GM21367 (cell line): Measurements from ENCODE around the gene GTF3C5.
A peak's percentile ranks its signal among the peaks of the same experiment; 100 is the strongest.
"Not testable (repeated sequence)": the region's sequence is repeated elsewhere in the genome, so short reads cannot be mapped to it uniquely, and the experiment has no call there.

Experiments used
- ATAC-seq: cut with Tn5 transposase; IDR thresholded peaks from one replicate; pipeline ENCODE4 v1.9.1; 2021; ENCODE audit not compliant: unreplicated experiment

The GTF3C5 gene

GRCh38 chr9:133030317-133031129 is at the start of gene GTF3C5:
TSS of gene GTF3C5 (plus strand) at chr9:133030997. CDS start at chr9:133031012, 15 bp downstream.
- ATAC-seq = peak; percentile 90

- no peak for ATAC-seq
These were observed 48.3 kb upstream of the GTF3C5 start for GRCh38 chr9:132982458-132982857.

GRCh38 chr9:132983491-132984201 is 47.2 kb upstream of the GTF3C5 start:
- ATAC-seq = no peak

GRCh38 chr9:132984202-132985070 is 46.4 kb upstream of the GTF3C5 start:
- no peak for ATAC-seq

- no peak for ATAC-seq
These were observed 45.8 kb upstream of the GTF3C5 start for GRCh38 chr9:132985071-132985350.

GRCh38 chr9:132985489-132985888 is 45.3 kb upstream of the GTF3C5 start:
- ATAC-seq = no peak

GRCh38 chr9:132986114-132986513 is 44.7 kb upstream of the GTF3C5 start:
- no peak for ATAC-seq

- no peak for ATAC-seq
These were observed 43.9 kb upstream of the GTF3C5 start for GRCh38 chr9:132986640-132987620.

- no peak for ATAC-seq
These were observed 42.4 kb upstream of the GTF3C5 start for GRCh38 chr9:132988244-132989013.

GRCh38 chr9:132989014-132989310 is 41.8 kb upstream of the GTF3C5 start:
- ATAC-seq = no peak

GRCh38 chr9:132989414-132989996 is 41.3 kb upstream of the GTF3C5 start:
- no peak for ATAC-seq

GRCh38 chr9:132989998-132990557 is 40.7 kb upstream of the GTF3C5 start:
- ATAC-seq = not testable (repeated sequence)

- ATAC-seq = no peak
These were observed 40.0 kb upstream of the GTF3C5 start for GRCh38 chr9:132990781-132991180.

GRCh38 chr9:132991351-132992300 is 39.2 kb upstream of the GTF3C5 start:
- no peak for ATAC-seq

- no peak for ATAC-seq
These were observed 37.3 kb upstream of the GTF3C5 start for GRCh38 chr9:132993511-132993939.

- no peak for ATAC-seq
These were observed 36.2 kb upstream of the GTF3C5 start for GRCh38 chr9:132994410-132995120.

- ATAC-seq = no peak
These were observed 35.7 kb upstream of the GTF3C5 start for GRCh38 chr9:132995121-132995420.

- ATAC-seq = no peak
These were observed 34.9 kb upstream of the GTF3C5 start for GRCh38 chr9:132995879-132996278.
